Islet precursor cell (in vitro differentiated cells): ENCODE results near the gene RILPL2.
"Not testable (repeated sequence)": the region's sequence is repeated elsewhere in the genome, so short reads cannot be mapped to it uniquely, and the experiment has no call there.

Experiments used
- DNase-seq: peaks from one replicate; pipeline ENCODE4 v3.0.0-alpha.2; 2018

Gene RILPL2, protein sequence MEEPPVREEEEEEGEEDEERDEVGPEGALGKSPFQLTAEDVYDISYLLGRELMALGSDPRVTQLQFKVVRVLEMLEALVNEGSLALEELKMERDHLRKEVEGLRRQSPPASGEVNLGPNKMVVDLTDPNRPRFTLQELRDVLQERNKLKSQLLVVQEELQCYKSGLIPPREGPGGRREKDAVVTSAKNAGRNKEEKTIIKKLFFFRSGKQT

DNA sequence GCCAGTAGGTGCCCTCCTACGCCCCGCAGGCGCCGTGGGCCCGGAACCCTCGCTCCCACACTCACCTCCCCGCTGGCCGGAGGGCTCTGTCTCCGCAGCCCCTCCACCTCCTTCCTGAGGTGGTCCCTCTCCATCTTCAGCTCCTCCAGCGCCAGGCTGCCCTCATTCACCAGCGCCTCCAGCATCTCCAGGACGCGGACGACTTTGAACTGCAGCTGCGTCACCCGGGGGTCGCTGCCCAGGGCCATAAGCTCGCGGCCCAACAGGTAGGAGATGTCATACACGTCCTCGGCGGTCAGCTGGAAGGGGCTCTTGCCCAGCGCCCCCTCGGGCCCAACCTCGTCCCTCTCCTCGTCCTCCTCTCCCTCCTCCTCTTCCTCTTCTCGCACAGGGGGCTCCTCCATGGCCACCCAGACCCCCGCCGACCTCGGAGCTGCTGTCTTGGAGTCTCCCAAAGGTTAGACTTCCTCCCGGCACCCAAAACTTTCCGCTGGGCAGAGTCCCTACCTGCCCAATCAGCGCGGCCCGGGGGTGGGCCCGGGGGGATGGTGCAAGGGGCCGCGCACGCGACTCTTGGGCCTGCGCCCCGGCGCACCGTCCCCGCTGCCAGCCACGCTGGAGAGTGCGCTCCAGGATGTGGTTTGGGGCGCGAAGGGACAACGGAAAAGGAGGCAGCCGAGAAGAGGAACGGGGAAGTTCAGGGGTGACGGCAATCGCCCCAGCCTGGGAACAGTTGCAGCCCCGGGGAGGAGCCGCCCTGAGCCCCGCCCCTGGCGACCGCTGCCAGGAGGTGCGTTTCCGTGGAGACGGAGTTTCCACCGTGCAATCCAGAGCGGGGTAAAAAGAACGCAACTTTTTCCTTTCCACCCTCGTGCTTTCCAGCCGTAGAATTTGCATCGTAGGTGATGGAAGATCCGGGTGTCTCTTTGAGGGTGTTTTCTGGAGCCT lies at the start of gene RILPL2:
Gene RILPL2 (minus strand): TSS at position 668 of the 948 bp plus-strand sequence. CDS start 264 bp downstream, at position 404.
- peak; percentile 93 for DNase-seq

DNA sequence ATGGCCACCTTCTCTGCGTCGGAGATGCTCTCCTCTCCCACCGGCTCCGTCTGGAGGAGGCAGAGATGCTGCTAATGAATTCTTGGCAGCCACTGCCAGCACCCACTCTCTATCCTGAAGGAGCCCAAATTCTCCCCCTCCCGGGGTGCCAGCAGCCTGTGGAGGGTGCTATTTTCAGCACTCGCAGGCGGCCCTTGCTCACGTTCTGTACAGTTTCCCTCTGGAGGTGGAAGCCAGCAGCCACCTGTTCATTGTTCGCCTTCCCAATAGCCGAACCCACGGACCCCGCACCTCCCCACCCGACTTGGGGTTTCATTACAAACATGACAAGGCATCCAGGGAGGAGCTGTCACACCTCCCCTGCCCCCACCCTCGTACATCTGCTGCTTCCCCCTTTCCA lies 49.3 kb upstream of the RILPL2 start:
- no peak for DNase-seq

DNA sequence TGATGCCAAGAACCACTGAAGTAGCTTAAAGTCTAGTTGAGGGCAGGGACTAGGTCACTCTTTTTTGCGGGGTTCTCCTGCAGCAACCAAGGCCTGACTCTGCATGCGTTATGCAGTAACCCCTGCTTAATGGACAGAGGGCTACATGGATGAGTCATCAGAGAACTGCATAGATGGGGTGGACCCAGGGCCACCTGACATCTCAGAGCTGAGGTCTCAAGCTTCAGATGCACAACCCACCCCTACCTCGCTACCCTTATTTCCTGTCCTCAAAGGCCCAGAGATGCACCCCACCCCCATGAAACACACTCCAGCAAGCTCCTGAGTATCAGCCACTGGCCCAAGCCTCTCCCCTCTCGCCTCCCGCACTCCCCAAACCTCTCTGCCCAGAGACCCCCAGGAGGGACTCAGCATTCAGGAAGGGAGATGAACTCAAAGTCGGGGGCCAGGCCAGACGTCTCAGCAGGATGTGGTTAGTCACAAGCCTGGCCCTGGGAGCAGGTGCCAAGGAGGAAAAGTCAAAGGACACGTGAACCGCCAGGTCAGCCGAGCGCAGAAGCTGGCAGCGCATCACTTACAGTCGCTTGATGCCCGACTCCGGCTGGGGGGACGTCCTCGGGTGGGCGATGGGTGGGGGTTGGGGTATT lies 47.2 kb upstream of the RILPL2 start:
- DNase-seq, result no peak

DNA sequence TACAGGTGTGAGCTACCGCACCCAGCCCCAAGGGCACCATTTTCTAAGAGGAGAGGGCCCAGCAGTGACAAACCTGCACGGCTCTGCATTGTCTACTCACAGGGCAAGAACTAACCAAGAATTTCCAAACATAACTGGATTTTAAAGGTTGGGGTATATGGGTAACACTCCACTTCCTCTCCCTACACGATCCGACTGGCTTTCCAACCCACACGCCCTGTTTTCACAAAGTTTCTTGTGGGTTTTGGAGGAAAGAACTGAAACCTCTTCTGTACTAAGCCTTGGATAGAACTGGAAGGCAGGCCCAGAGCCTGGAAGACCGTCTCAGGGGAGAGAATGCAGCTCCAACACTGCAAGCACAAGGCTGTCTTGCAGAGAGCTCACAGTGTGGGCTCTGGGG lies 46.4 kb upstream of the RILPL2 start:
- DNase-seq, result no peak

DNA sequence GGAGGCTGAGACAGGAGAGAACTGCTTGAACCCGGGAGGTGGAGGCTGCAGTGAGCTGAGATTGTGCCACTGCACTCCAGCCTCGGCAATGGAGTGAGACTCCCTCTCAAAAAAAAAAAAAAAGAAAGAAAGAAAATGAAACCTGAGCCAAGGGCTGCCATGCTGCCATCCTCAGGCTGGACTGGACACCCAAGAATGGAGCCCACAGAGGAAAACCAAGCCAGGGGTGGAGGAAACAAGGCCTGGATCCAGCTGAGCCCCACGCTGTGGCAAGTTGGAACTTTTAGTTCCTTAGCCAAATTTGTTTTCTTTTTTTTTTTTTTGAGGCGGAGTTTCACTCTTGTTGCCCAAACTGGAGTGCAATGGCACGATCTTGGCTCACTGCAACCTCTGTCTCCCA lies 44.8 kb upstream of the RILPL2 start:
- not testable (repeated sequence) for DNase-seq

DNA sequence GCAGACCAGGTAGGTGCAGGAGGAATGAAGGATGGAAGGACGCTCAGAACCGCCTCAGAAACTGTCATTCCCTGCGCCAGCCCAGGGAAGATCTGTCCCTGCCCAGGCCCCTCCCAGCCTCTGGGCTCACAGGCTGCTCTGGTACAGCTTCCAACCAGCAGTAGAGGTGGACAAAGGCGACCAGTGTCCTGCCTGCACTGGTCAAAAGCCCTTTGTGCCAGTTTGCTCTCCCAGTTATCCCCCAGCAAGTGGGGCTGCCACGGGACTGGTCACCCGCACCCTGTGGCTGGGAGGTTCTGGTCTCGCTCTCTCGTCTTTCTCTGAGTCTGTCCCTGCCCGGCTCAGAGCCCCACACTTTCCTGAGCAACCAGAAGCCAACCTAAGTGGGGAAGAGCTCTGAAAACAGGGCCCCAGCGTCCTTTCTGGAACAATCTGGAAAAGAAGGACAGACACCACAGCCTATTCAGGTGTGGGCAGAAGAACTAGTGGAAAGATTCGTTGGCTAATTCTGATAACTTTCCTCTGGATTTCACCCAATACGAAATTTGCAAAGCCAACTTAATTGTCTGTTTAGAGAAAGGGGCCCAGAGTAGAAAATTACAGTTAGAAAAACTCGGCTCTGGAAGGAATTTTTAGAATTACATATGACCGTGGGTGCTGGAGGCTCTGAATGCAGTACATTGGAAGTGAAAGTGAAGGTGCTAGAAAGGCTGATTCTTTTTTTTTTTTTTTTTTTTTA lies 43.1 kb upstream of the RILPL2 start:
- DNase-seq, result no peak

DNA sequence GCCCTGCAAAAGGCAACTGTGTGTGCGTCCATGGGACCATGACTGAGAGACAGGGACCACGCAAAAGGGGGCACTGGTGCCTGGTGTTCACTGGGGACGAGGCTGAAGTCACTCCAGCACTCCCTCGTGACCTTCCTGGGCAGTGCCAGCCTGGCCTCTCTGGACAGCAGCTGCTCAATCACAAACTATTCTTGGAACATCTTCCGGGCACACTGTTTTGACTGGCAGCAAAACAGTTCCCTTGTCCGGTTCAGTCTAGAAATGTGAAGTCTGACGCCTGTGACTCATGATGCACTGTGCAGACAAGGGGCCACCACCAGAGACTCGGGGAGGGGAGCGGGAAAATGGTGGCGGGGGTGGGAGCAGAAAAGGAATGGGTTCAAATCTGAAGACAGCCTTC lies 42.3 kb upstream of the RILPL2 start:
- no peak for DNase-seq

DNA sequence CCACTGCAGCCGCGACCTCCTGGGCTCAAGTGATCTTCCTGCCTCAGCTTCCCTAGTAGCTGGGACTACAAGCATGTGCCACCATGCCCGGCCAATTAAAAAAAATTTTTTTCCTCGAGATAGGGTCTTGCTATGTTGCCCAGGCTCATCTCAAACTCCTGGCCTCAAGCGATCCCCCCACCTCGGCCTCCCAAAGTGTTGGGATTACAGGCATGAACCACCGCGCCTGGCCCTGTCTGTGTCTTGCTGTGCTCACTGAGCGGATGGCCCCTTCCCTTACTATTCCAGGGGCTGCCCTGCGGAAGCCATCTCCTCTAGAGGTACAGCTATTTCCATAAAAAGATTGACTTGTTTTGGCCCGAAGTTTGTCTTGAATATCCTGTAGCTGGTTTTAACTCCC lies 41.6 kb upstream of the RILPL2 start:
- DNase-seq, result no peak

DNA sequence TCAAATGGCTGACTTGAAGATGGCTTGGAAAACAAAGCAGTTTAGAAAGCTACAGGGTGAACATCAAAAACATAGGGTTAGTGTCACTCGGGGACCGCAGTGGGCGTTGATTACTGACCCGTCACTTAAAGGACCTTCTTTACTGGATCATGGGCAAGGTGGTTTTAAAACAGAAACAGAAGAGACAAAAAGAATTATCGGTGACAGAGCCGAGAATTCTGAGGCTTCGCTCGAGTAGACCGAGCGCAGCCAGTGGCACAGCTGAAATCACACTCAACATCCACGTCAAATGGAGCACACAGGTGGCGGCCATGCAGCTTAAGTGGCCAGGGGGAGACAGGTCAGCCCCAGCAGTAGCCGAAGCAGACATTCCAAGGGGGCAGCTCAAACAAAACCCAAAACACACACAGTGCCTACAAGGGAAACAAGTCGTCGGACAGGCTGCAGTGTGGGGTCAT lies 38.8 kb upstream of the RILPL2 start:
- no peak for DNase-seq

DNA sequence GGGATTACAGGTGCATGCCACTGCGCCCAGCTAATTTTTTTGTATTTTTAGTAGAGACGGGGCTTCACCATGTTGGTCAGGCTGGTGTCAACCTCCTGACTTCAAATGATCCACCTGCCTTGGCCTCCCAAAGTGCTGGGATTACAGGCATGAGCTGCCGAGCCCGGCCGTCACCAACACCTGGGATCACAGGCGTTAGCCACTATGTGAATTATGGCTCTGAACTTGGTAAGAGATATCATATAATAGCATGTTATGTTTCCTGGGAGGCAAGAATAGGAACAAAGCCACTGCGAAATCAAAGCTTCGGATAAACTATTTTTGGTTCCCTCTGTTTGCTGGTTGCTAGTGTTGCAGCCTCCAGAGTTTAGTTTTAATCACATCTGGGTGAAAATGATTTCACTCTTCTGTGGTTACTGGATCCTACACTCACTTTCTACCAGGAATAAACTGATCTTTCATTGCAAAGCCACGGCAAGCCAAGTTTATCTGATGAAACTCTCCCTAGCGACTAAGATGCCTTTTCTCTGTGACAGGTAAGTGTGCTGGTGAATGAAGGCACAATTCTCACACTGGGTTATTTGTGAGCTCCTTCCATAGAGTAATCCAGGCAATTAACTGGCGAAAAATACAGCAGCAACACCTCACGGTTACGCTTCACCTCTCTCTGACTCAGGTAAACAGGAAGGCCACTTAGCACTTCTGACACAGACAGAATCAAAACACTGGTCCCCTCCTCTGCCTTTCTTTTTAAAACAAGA lies 38.2 kb upstream of the RILPL2 start:
- DNase-seq, result no peak

DNA sequence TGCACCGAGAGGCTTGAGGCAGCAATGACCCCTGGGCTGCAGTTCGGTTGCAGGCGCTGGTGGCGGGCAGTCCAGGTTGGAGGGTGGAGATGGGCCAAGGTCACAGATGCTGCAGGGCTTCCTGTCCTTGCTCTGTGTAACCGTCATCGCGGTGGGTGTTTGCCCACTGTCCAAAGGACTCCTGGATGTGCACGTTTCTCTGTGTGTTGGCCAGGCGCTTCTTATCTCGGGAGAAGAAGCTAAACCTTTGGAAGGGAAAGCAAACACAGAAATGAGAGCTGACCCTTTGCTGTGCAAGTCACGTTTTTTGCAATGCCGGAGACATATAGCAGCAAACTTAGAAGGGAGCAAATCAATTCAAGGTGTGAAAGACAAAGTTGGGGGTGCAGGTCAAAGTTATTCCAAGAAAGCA lies 36.0 kb upstream of the RILPL2 start:
- DNase-seq, result no peak

DNA sequence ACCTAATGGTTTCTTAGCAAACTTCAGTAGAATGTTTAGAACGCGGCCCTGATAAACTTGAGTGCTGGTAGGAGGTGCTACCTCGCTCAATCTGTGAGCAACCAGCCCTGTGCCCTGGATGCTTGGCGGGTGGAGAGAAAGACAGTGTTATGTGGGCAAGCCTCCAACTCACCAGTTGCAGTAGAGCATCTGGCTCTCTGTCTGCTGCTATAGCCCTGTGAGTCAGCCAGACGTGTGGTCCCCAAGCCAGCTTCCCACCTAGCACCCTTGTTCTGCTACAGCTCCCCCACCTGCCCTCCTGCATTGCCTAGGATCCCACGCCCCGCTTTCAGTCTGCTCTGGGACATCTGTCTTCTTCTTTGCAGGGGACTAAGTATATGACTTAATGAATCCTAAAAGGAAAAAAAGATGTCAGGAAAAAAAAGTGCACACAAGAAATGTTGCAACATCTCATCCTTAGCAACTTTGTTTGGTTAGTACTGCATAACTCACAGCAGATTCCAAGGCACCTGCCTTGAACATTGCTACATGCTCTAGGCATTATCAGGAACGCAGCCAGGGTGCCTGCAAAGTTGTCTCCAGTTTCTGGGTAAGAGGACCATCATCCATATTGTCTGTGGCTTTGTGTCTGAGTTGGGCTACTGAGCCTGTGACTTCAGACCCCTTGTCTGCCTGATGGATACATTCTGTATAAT lies 35.0 kb upstream of the RILPL2 start:
- DNase-seq, result no peak

DNA sequence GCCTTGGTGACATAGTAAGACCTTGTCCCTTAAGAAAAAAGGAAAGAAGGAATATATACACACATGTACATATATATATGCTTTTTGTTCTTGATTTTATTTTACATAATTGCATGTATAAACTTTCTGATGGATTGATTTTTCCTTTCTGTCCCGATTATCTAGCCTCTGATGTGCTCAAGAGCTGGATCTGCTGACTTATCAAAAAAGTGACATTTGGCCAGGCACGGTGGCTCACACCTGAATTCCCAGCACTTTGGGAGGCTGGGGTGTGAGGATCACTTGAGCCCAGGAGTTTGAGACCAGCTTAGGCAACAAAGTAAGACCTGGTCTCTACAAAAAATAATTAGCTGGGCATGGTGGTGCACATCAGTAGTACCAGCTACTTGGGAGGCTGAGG lies 33.5 kb upstream of the RILPL2 start:
- DNase-seq, result no peak

DNA sequence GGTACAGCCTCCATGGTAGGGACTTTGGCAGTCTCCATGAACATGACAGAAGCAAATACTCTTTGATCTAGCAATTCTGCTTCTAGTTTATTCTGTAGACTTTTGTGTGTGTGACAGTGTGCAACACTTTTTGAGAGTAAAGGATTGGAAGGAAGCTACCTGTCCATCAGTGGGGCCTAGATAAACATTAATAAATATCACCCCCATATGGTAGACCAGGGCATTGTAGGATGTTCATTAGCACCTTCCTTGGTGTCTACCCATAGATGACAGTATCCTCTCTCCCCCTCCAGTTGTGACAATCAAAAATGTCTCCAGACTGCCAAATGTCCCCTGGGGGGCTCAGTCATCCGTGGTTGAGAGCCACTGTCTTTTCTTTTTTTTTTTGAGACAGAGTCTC lies 32.3 kb upstream of the RILPL2 start:
- DNase-seq, result no peak

DNA sequence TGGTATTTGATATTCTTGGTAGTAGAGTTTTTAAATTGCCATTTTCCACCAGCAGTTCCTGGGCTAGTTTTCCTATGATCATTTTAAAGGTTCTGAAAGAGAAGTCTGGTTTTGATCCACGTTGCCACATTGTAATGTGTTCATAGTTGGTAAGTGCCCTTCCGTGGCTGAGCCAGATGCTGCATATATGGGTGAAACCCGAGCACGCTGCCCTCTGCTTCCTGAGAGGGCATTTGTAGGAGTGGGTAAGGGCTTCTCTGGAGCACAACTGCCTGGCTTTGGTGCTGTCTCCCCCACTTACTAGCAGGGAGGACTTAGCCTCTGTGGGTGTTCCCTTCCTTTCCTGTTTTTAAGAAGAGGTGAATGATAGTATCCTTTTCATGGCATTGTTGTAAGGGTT lies 28.6 kb upstream of the RILPL2 start:
- DNase-seq, result no peak

DNA sequence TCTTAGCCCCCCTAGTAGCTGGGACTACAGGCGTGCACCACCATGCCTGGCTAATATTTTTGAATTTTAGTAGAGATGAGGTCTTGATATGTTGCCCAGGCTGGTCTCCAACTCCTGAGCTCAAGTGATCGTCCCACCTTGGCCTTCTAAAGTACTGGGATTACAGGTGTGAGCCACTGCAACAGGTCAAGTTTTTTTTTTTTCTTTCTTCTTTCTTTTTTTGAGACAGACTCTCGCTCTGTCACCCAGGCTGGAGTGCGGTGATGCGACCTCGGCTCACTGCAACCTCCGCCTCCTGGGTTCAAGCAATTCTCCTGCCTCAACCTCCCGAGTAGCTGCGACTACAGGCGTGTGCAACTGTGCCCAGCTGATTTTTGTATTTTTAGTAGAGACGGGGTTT lies 26.7 kb upstream of the RILPL2 start:
- not testable (repeated sequence) for DNase-seq

DNA sequence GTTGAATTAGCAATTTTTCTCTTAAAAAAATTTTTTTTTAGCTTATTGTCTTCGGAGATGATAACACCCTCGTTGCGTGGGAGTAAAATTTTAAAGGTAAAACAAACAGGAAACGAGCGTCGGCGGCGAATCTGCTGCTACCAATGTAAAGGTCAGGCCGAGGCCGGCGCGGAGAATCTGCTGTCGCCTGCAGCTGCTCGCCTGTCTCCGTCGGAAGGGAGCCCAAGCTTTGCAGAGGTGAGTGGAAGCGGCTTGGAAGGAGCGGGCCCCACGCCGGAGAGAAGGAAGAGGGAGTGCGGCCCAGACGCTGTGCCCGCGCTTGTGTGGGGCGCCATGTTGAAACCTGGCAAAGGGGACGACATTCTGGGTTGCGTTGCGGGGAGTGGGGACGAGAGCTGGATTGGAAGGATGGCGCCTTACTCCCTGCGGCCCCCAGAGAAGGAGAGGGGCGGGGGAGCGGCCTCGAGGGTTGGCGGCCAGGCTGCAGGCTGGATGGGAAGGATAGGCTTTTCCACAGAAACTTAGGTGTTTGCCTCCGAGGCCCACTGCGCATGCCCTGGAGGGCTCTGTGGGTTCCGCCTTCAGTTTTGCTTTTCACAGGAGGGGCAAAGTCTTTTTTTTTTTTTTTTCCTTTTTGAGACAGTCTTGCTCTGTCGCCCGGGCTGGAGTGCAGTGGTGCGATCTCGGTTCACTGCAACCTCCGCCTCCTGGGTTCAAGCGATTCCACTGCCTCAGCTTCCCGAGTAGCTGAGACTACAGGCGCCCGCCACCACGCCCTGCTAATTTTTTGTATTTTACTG lies 21.7 kb upstream of the RILPL2 start, which contains the start of gene SNRNP35:
Gene SNRNP35 (plus strand): TSS at position 160 of the 800 bp plus-strand sequence. CDS start 7,402 bp downstream, outside the sequence.
- DNase-seq, result peak; percentile 96

DNA sequence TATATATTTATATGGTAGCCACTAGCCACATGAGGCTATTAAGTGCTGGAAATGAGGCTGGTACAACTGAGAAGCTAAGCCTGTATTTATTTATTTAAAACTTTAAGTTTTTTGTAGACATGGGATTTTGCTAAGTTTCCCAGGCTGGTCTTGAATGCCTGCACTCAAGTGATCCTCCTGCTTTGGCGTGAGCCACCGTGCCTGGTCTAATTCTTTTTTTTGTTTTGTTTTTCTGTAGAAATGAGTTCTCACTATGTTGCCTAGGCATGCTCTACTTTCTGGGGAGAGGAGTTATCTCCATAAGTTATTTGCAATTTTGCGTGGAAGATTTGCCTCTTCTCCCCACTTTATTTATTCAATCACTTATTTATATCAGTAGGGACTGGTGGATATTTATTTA lies 16.7 kb upstream of the RILPL2 start:
- no peak for DNase-seq

DNA sequence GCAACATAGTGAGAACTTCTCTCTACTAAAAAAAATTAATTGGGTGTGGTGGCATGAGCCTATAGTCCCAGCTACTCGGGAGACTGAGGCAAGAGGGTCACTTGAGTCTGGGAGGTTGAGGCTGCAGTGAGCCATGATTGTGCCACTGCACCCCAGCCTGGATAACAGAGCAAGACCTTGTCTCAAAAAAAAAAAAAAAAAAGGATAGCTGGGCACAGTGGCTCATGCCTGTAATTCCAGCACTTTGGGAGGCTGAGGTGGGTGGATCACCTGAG lies 15.7 kb upstream of the RILPL2 start:
- not testable (repeated sequence) for DNase-seq

DNA sequence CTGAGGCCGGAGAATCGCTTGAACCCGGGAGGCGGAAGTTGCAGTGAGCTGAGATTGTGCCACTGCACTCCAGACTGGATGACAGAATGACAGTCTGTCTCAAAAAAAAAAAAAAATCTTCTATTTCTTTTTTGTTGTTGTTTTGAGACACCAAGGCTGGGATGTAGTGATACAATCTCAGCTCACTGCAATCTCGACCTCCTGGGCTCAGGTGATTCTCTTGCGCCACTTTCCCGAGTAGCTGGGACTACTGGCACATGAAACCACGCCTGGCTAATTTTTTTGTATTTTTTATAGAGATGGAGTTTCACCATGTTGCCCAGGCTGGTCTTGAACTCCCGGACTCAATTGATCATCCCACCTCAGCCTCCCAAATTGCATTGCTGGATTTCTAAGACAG lies 14.2 kb upstream of the RILPL2 start:
- no peak for DNase-seq

DNA sequence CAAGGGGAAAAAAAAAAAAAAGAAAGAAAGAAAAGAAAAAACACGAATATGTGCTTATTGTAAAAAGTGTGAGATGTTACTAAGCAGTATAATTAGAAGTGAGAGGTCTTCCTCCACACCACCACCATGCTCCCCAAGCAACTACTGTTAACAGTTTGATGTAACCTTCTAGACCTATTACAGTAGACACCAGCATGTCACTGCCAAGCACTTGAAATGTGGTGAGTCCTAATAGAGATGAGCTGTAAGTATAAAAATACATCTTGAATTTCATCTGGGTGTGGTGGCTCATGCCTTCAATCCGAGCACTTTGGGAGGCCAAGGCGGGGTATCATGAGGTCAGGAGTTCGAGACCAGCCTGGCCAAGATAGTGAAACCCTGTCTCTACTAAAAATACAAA lies 13.4 kb upstream of the RILPL2 start:
- DNase-seq, result no peak
